MM.1S (cell line): ENCODE results near the gene PAOX.

Experiments
- EZH2 ChIP-seq: fragments of 300-600 bp; sonication (generic); optimal IDR thresholded peaks from 2 replicates; pipeline ENCODE3; 2017; ENCODE audit warnings: low read depth, mild to moderate bottlenecking, antibody characterized with exemption, low read length, mixed read lengths
- EZH2phosphoT487 ChIP-seq: fragments of 300-600 bp; sonication (generic); IDR thresholded peaks from 2 replicates; pipeline ENCODE4 v1.6.1; 2018; ENCODE audit warnings: antibody characterized with exemption, low read length
- TF ChIP-seq, protein P1 (sequence below): fragments of 300-600 bp; sonication (generic); IDR thresholded peaks from 2 replicates; pipeline ENCODE4 v1.5.1; 2016; ENCODE audit warnings: antibody characterized with exemption, low read length, mixed read lengths

DNA sequence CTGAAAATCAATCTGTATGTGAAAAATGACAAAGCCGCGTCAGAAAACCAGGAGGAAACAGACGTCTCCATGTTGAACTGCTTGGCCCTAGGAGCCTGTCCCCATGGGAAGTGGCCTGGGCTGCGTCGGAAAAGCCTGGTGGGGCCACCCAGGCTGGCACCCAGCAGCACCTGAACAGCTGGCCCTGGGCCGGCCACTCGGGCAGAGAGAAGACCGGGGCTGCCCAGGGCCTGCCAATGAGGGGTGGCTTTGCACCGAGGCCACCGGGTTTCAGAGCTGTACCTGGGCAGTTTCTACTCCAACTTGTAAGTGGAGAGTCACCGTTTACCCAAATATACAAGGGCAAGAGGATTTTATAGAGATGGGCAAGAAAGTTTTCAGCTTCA is 20.1 kb upstream of the PAOX start:
- TF ChIP-seq EZH2 (no peak), EZH2phosphoT487 (no peak)
- TF ChIP-seq, protein P1, sequence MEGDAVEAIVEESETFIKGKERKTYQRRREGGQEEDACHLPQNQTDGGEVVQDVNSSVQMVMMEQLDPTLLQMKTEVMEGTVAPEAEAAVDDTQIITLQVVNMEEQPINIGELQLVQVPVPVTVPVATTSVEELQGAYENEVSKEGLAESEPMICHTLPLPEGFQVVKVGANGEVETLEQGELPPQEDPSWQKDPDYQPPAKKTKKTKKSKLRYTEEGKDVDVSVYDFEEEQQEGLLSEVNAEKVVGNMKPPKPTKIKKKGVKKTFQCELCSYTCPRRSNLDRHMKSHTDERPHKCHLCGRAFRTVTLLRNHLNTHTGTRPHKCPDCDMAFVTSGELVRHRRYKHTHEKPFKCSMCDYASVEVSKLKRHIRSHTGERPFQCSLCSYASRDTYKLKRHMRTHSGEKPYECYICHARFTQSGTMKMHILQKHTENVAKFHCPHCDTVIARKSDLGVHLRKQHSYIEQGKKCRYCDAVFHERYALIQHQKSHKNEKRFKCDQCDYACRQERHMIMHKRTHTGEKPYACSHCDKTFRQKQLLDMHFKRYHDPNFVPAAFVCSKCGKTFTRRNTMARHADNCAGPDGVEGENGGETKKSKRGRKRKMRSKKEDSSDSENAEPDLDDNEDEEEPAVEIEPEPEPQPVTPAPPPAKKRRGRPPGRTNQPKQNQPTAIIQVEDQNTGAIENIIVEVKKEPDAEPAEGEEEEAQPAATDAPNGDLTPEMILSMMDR: no peak
